GM12874 (cell line): ENCODE measurements around the gene HNRNPC.

Experiments used
- CTCF ChIP-seq: IDR thresholded peaks from 2 replicates; pipeline ENCODE4 v1.5.1; 2011; ENCODE audit warnings: low read depth, mild to moderate bottlenecking, control low read depth, low read length, moderate library complexity; ENCODE audit not compliant: insufficient read depth

HNRNPC gene

GRCh38 chr14:21208554-21208953 lies 60.7 kb downstream of the HNRNPC start:
- no peak for TF ChIP-seq CTCF

- TF ChIP-seq CTCF: no peak
Measured at GRCh38 chr14:21206753-21207684, 62.2 kb downstream of the HNRNPC start.

- no peak for TF ChIP-seq CTCF
Measured at GRCh38 chr14:21205678-21206581, 63.3 kb downstream of the HNRNPC start.

- TF ChIP-seq CTCF: no peak
Measured at GRCh38 chr14:21205026-21205677, 64.1 kb downstream of the HNRNPC start.

- no peak for TF ChIP-seq CTCF
Measured at GRCh38 chr14:21204167-21205025, 64.8 kb downstream of the HNRNPC start.

GRCh38 chr14:21203470-21204166 lies 65.6 kb downstream of the HNRNPC start:
- no peak for TF ChIP-seq CTCF
